ENCODE data around the gene AFF3.
"Not testable (repeated sequence)": the region's sequence is repeated elsewhere in the genome, so short reads cannot be mapped to it uniquely, and the experiment has no call there.

AFF3 gene

DNA sequence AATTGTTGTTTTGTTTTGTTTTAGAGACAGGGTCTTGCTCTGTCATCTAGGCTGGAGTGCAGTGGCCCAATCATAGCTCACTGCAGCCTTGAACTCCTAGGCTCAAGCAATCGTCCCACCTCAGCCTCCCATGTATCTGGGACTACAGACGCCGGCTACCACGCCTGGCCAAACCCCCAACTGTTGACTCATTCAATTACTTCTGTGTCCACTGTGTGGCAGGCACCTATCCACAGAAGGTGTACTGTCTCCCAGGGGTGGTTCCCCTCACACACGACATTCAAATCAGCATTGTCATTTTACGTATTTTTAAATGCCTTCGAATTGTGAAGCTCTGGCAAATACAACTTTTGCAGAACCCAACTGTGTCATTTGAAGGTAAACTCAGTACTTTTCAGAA is 464.6 kb downstream of the AFF3 start:
- no peaks in the 10 kb centered on the region for H3K9me3 ChIP-seq (ENCODE audit: control insufficient read depth, low read length)
- no peaks in the 10 kb centered on the region for H3K27me3 ChIP-seq (ENCODE audit: control insufficient read depth, insufficient read depth, low read length, poor library complexity, severe bottlenecking)
- no peaks in the 10 kb centered on the region for H3K36me3 ChIP-seq (ENCODE audit: control insufficient read depth, insufficient read depth, low read length)
- 87 to 93% methylated on average over 7 of the region's 7 CpGs for WGBS, 2 experiments
- no peak overlapping the region for H3K27ac ChIP-seq (ENCODE audit: insufficient read depth, low read depth, low read length, poor library complexity, severe bottlenecking)
- H3K4me1 ChIP-seq (ENCODE audit: control insufficient read depth, insufficient read depth, low read length) = peaks cover 6% of the 10 kb centered on the region
- H3K4me3 ChIP-seq (ENCODE audit: insufficient read depth, low read depth, low read length) = no peak overlapping the region

GRCh38 chr2:99675130-99675661 is 467.2 kb downstream of the AFF3 start:
- 96% methylated on average over 12 of the region's 12 CpGs for WGBS, 2 experiments
- Histone ChIP-seq H3K27me3 (ENCODE audit: control insufficient read depth, insufficient read depth, low read length, poor library complexity, severe bottlenecking) (no peaks in the 10 kb centered on the region), H3K27ac (ENCODE audit: insufficient read depth, low read depth, low read length, poor library complexity, severe bottlenecking) (no peak overlapping the region), H3K9me3 (ENCODE audit: control insufficient read depth, low read length) (no peaks in the 10 kb centered on the region), H3K4me1 (ENCODE audit: control insufficient read depth, insufficient read depth, low read length) (peaks cover 6% of the 10 kb centered on the region), H3K4me3 (ENCODE audit: insufficient read depth, low read depth, low read length) (no peak overlapping the region), H3K36me3 (ENCODE audit: control insufficient read depth, insufficient read depth, low read length) (no peaks in the 10 kb centered on the region)

DNA sequence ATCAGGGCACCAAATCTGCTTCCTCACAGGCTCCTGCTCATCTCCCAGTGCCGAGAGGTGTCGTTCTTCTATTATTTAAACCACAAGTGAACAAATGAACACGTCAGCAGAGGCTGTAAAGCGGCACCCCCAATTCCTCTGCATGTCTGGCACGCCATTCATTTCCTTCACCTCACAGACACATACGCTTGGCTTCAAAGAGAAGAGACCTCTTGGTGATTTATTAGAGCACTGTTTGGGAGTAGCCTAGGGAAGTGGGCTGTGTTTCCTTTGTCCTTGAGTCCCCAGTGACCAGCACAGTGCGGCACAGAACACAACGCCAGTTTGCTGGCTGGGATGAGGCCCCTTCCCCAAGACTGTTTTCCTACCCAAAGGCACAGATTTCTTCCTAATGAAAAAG is 468.3 kb downstream of the AFF3 start:
- H3K27me3 ChIP-seq (ENCODE audit: control insufficient read depth, insufficient read depth, low read length, poor library complexity, severe bottlenecking) = no peaks in the 10 kb centered on the region
- 89% methylated on average over 7 to 8 of the region's 8 CpGs for WGBS, 2 experiments
- H3K9me3 ChIP-seq (ENCODE audit: control insufficient read depth, low read length) = no peaks in the 10 kb centered on the region
- no peak overlapping the region for H3K27ac ChIP-seq (ENCODE audit: insufficient read depth, low read depth, low read length, poor library complexity, severe bottlenecking)
- peaks cover 6% of the 10 kb centered on the region for H3K4me1 ChIP-seq (ENCODE audit: control insufficient read depth, insufficient read depth, low read length)
- H3K36me3 ChIP-seq (ENCODE audit: control insufficient read depth, insufficient read depth, low read length) = no peaks in the 10 kb centered on the region
- H3K4me3 ChIP-seq (ENCODE audit: insufficient read depth, low read depth, low read length) = no peak overlapping the region

DNA sequence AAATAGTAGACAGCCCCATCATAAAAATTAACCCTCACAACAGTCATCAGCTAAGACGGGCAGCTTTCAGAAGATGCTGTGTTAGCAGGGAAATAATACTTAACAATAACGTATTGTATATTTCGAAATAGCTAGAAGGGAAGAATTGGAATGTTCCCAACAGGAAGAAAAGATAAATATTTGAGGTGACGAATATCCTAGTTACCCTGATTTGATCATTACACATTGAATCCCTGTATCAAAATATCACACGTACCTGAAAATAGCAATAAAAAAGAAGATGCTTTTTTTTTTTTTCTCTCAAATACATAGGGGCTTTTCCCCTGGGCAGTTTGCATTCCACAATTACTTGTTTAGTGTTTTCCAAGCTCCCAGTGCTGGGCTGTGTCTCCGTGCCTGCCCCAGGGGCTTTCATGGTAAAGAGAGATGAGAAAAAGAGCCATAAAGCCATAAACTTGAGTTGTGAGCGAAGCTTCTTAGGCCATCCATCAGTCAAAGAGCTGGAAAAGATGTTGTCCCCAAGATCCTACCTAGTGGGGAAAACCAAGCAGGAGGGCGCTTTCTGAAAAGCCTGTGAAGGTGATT is 469.5 kb downstream of the AFF3 start:
- 63 to 81% methylated on average over 5 to 8 of the region's 8 CpGs for WGBS, 2 experiments

GRCh38 chr2:99670768-99671734 is 471.3 kb downstream of the AFF3 start:
- no peaks in the 10 kb centered on the region for H3K4me1 ChIP-seq (ENCODE audit: control insufficient read depth, insufficient read depth, low read length)
- H3K9me3 ChIP-seq (ENCODE audit: control insufficient read depth, low read length) = no peaks in the 10 kb centered on the region
- no peak overlapping the region for H3K4me3 ChIP-seq (ENCODE audit: insufficient read depth, low read depth, low read length)
- WGBS, 2 experiments = 89 to 94% methylated on average over 3 to 4 of the region's 4 CpGs
- H3K36me3 ChIP-seq (ENCODE audit: control insufficient read depth, insufficient read depth, low read length) = no peaks in the 10 kb centered on the region
- no peaks in the 10 kb centered on the region for H3K27me3 ChIP-seq (ENCODE audit: control insufficient read depth, insufficient read depth, low read length, poor library complexity, severe bottlenecking)
- H3K27ac ChIP-seq (ENCODE audit: insufficient read depth, low read depth, low read length, poor library complexity, severe bottlenecking) = no peak overlapping the region

More for the DNA sequence above, 469.5 kb downstream of the AFF3 start:
- Histone ChIP-seq H3K4me3 (ENCODE audit: insufficient read depth, low read depth, low read length) (no peak overlapping the region), H3K36me3 (ENCODE audit: control insufficient read depth, insufficient read depth, low read length) (no peaks in the 10 kb centered on the region), H3K4me1 (ENCODE audit: control insufficient read depth, insufficient read depth, low read length) (peaks cover 6% of the 10 kb centered on the region), H3K9me3 (ENCODE audit: control insufficient read depth, low read length) (no peaks in the 10 kb centered on the region), H3K27me3 (ENCODE audit: control insufficient read depth, insufficient read depth, low read length, poor library complexity, severe bottlenecking) (no peaks in the 10 kb centered on the region), H3K27ac (ENCODE audit: insufficient read depth, low read depth, low read length, poor library complexity, severe bottlenecking) (no peak overlapping the region)

- Histone ChIP-seq H3K27ac (ENCODE audit: insufficient read depth, low read depth, low read length, poor library complexity, severe bottlenecking) (no peak overlapping the region), H3K4me3 (ENCODE audit: insufficient read depth, low read depth, low read length) (no peak overlapping the region), H3K4me1 (ENCODE audit: control insufficient read depth, insufficient read depth, low read length) (peaks cover 7% of the 10 kb centered on the region)
These were observed 476.1 kb downstream of the AFF3 start for GRCh38 chr2:99666256-99666655.

DNA sequence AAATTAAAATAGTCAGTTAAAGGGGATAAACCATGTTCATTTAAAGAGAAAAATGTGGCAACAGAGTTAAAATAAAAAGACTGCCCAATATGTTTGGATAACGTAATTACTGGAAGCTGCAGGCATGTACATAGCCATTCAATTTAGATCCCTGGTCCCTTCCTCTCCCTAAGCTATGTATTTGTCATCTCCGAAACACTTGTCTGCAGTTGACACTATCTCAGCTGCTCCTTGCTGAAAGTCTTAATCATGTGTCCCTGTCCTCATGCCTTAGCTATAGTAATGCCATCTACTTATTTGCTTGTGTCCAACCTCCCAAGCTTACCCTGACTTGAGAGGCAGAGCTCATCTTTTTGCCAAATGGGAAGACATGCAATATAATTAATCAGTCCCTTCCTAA is 478.7 kb downstream of the AFF3 start:
- Histone ChIP-seq H3K4me1 (ENCODE audit: control insufficient read depth, insufficient read depth, low read length) (peaks cover 10% of the 10 kb centered on the region), H3K27ac (ENCODE audit: insufficient read depth, low read depth, low read length, poor library complexity, severe bottlenecking) (no peak overlapping the region), H3K4me3 (ENCODE audit: insufficient read depth, low read depth, low read length) (no peak overlapping the region), H3K27me3 (ENCODE audit: control insufficient read depth, insufficient read depth, low read length, poor library complexity, severe bottlenecking) (no peaks in the 10 kb centered on the region), H3K9me3 (ENCODE audit: control insufficient read depth, low read length) (no peaks in the 10 kb centered on the region), H3K36me3 (ENCODE audit: control insufficient read depth, insufficient read depth, low read length) (no peaks in the 10 kb centered on the region)
- 92 to 94% methylated on average over 2 of the region's 2 CpGs for WGBS, 2 experiments

More at GRCh38 chr2:99666256-99666655, 476.1 kb downstream of the AFF3 start:
- WGBS, 2 experiments = no CpG with 5 or more reads among the region's 1 CpG
- Histone ChIP-seq H3K36me3 (ENCODE audit: control insufficient read depth, insufficient read depth, low read length) (no peaks in the 10 kb centered on the region), H3K9me3 (ENCODE audit: control insufficient read depth, low read length) (no peaks in the 10 kb centered on the region), H3K27me3 (ENCODE audit: control insufficient read depth, insufficient read depth, low read length, poor library complexity, severe bottlenecking) (no peaks in the 10 kb centered on the region)

DNA sequence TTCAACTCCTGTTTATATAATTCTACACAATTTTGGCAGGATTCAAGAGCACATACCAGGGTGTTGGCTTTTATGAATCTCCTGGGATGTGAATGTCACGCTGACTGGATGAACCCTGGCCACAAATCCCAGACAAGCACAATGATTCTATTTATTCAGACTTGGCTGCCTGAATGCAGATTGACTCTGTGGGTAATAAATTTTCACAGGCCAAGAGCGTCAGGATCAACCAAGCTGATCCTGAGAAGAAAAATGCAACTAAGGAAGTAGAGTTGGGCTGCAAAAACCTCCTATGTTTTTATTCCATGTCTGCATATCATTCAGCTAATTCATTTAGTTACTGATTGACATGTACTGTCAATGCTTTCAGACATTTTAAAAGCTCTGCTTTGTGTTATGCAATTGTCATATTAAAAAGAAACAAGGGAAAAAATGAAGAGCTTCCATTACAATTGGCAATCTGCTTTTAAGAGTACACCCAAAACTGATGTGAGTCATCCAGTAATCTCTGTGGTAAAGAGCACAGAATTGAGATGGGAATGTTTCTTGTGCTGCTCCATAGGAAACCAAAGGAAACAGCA is 479.5 kb downstream of the AFF3 start:
- Histone ChIP-seq H3K27ac (ENCODE audit: insufficient read depth, low read depth, low read length, poor library complexity, severe bottlenecking) (no peak overlapping the region), H3K27me3 (ENCODE audit: control insufficient read depth, insufficient read depth, low read length, poor library complexity, severe bottlenecking) (no peaks in the 10 kb centered on the region), H3K36me3 (ENCODE audit: control insufficient read depth, insufficient read depth, low read length) (no peaks in the 10 kb centered on the region), H3K4me3 (ENCODE audit: insufficient read depth, low read depth, low read length) (no peak overlapping the region), H3K4me1 (ENCODE audit: control insufficient read depth, insufficient read depth, low read length) (peaks cover 10% of the 10 kb centered on the region), H3K9me3 (ENCODE audit: control insufficient read depth, low read length) (no peaks in the 10 kb centered on the region)
- 79 to 92% methylated on average over 2 of the region's 2 CpGs for WGBS, 2 experiments

DNA sequence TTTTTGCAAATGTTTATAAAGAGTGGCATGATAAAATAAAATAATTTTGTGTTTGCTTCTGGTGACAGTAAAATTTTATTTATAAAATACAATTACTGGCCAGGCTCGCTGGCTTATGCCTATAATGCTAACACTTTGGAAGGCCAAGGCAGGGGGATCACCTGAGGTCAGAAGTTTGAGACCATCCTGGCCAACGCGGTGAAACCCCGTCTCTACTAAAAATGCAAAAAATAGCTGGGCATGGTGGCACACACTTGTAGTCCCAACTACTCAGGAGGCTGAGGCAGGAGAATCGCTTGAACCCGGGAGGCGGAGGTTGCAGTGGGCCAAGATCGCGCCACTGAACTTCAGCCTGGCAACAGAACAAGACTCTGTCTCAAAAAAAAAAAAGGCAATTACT is 480.6 kb downstream of the AFF3 start:
- not testable (repeated sequence) for H3K9me3 ChIP-seq (ENCODE audit: control insufficient read depth, low read length); H3K27me3 ChIP-seq (ENCODE audit: control insufficient read depth, insufficient read depth, low read length, poor library complexity, severe bottlenecking); H3K36me3 ChIP-seq (ENCODE audit: control insufficient read depth, insufficient read depth, low read length); H3K27ac ChIP-seq (ENCODE audit: insufficient read depth, low read depth, low read length, poor library complexity, severe bottlenecking); H3K4me3 ChIP-seq (ENCODE audit: insufficient read depth, low read depth, low read length); H3K4me1 ChIP-seq (ENCODE audit: control insufficient read depth, insufficient read depth, low read length)
- 94 to 95% methylated on average over 9 of the region's 9 CpGs for WGBS, 2 experiments
